HUDEP-2 (cell line): ENCODE results near the gene SAMD10.
"Not testable (repeated sequence)": the region's sequence is repeated elsewhere in the genome, so short reads cannot be mapped to it uniquely, and the experiment has no call there.

Experiments
- DNase-seq, 76 experiments: peaks; one replicate each; lab custom pipeline; 2025; ENCODE audit not compliant: unreplicated experiment in 76 of 76; lab: John Stamatoyannopoulos, UW

The SAMD10 gene

DNA sequence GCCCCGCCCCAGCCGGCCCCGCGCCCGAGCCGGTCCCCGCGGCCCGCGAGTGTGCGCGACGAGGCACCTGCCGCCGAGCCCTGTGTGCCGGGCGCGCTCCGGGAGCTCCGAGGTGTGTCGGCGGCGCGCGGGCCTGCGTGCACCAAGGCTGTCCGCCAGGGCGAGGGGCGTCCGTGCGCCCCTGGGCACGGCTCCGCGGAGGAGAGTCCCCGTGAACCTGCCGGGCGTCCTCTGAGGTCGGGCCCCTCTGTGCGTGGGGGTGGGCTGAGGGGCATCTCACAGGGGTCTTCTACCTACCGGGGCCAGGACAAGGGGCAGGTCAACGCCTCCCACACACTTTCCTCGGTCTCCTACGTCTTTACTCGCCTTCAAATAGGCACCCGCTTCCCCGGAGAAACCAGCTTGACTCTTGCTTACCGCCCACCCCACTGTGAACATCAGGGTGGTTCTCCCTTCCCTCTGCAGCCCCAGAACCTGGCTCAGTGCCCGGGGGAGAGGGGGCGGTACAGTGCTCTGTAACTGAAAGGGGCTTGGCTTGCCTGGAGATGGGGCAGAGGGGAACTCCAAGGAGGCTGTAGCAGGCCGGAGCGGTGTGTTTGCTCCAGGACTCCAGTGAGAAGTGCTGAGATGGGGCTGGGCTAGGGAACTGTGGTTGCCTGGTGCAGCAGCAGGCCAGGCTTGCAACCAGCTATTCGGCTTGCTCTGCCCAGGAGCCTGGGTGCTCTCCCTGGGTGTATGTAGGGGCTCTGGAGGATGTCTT lies at the start of gene SAMD10:
TSS of gene SAMD10 (minus strand) at position 86 of the 760 bp plus-strand sequence. CDS start 175 bp downstream, outside the sequence.
- peak in 69 of 76 experiments; percentile 14 to 82 (median 57) for DNase-seq

GRCh38 chr20:64027981-64028685 lies 48.7 kb upstream of the SAMD10 start:
- no peak for DNase-seq

- DNase-seq = no peak
Measured at GRCh38 chr20:64025826-64026412, 46.5 kb upstream of the SAMD10 start.

- DNase-seq = no peak
Measured at GRCh38 chr20:64025101-64025825, 45.8 kb upstream of the SAMD10 start.

DNA sequence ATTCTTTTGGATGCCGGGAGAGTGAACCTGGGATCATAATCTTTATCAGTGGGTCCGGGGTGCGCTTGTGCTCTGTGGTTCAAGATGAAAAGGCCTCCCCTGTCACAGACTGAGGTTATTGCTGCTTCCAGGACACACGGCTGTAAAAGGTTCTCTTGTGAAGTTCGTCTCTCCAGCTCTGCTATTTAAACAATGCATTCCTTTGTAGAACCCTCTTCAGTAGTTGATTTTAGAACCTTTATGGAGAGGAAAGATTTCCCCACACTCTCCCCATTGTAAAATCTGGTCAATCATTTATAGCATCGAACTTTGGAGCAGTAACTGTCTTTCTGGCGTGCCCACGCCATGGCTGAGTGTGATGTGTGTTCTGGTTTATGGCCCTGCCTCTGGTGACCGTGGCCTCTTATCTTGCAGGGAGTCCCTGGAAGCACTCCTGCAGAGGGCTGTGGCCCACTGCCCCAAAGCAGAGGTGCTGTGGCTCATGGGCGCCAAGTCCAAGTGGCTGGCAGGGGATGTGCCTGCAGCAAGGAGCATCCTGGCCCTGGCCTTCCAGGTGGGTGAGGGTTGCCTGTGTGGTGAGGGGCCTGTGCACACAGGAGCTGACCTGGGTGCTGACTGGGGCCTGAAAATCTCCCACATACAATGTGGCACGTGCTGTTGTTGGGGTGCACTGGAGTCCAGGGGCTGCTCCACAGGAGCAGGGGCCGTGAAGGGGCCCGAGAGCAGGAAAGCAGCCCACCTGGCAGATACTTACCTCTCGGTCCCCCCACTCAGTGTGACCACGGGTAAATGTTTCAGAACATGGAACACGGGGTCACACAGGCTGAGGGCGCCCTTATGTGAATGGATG lies 44.9 kb upstream of the SAMD10 start:
- DNase-seq = no peak

DNA sequence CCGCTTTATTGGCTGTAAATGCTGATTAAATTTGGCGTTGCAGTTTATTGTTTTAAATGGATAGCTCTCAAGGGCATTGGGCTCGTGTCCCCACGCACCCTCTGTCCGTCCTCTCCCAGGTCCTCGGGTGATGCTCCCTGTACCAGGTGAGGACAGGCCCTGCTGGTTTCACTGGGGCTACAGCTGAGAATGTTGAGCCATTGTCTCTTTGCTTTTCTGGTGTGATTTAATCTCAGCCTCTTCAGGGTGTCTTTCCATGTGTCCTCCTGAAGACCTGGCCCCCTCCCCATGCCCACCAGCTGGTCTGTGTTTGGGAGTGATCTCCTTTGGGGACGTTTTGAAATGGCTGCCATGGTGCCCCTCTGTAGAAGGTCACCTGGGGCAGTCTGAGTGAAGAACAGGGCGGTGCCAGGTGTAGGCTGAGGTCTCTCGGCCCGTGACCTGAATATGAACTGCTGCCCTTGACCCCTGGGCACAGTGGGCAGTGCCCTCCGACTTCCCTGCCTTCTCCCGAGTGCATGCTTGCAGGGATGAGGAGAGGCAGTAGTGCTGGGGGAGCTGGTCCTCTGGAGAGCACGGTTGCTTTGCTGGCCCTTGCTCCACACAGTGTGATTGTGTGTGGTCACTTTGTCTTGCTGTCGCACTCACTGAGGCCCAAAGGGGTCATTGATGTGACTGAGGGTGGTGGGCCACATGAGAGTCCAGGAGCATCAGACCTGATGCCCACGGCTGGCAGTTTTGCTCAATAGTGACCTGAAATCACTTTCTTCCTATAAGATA lies 44.1 kb upstream of the SAMD10 start:
- no peak for DNase-seq

DNA sequence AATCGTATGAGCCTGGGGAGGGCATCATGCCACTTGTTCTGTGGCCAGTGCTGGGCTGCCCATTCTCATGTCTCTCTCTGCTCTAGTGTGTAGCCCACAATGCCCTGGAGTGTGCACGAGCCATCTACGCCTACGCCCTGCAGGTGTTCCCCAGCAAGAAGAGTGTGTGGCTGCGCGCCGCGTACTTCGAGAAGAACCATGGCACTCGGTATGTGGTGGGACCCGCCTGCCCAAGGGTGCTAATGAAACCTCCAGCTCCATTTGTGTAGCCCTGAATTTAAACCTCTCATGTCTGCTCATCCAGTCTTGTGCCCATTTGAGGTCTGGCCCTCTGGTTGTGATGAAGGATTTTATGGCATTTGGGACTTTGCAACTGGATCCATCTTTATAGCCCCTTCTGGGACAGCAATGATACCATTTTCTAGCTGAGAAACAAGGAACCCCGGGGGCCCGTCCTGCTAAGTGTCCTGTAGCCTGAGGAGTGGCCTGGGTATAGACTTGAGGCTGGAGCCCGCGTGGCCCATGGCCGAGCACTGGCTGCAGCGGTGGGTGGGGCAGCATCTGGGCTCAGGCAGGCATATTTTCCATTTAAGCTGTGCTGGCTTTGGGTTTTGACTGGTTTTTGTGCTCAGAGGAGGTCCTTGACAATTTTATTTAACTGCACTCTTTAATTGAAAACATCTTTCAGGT lies 43.4 kb upstream of the SAMD10 start:
- DNase-seq = no peak

DNA sequence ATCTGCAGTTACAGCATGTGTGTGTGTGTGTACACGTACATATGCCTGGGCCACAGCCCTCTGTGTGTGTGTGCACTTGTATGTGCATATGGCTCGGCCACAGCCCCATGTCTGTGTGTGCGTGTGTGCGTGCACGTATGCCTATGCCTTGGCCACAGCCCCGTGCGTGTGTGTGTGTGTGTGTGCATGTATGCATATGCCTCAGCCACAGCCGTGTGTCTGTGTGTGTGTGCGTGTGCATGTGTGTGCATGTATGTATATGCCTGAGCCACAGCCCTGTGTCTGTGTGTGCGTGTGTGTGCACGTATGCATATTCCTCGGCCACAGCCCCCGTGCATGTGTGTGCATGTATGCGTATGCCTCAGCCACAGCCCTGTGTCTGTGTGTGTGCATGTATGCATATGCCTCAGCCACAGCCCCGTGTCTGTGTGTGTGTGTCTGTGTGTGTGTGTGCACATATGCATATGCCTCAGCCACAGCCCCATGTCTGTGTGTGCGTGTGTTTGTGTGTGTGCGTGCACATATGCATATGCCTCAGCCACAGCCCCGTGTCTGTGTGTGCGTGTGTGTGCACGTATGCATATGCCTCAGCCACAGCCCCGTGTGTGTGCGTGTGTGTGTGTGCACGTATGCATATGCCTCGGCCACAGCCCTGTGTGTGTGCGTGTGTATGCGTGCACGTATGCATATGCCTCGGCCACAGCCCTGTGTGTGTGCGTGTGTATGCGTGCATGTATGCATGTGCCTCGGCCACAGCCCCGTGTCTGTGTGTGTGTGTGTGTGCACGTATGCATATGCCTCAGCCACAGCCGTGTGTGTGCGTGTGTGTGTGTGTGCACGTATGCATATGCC lies 41.9 kb upstream of the SAMD10 start:
- no peak for DNase-seq

GRCh38 chr20:64015635-64016034 lies 36.2 kb upstream of the SAMD10 start:
- DNase-seq = no peak

GRCh38 chr20:64012385-64013154 lies 33.1 kb upstream of the SAMD10 start:
- DNase-seq = not testable (repeated sequence)

GRCh38 chr20:64011366-64011779 lies 31.9 kb upstream of the SAMD10 start:
- DNase-seq = no peak

- no peak for DNase-seq
Measured at GRCh38 chr20:64010711-64011237, 31.3 kb upstream of the SAMD10 start.

DNA sequence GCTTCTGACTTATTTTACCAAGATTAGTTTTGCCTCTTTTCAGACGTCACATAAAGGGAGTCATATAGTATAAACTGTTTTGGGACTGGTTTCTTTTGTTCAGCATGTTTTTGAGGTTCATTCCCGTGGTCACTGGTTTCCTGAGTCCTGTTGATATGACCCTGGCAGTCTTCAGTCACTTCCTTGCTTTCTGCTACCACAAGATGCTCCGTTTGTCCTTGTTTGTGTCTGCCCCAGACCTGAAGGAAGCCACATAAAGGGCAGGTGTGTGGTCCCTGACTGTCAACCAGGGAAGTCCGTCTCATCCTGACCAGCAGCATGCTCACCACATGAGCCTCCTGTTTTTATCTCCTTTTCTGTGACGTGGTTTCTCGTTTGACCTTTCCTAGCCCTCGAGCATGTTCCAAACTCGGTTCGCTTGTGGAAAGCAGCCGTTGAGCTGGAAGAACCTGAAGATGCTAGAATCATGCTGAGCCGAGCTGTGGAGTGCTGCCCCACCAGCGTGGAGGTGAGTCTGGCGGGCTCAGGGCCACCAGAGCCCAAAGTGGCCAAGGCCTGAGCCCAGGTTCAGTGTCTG lies 30.5 kb upstream of the SAMD10 start:
- DNase-seq = no peak

DNA sequence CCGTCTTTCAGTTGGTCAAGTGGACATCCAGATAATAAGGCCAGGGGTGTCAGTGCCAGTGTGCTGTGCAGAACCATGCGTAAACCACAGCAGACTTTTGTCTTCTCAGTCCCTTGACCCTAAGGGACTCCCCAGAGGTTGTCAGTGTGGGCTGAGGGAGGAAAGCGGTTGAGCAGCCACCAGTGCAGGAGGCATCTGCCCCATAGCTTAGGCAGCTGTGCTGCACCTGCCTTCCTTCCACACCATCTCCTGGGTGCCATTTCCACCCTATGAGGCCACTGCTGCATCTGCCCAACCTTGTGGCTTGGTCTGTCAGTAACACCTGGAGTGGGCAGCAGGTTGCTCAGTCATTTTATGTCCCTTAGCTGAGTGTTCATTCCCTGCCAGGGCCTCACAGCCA lies 27.5 kb upstream of the SAMD10 start:
- DNase-seq = no peak

DNA sequence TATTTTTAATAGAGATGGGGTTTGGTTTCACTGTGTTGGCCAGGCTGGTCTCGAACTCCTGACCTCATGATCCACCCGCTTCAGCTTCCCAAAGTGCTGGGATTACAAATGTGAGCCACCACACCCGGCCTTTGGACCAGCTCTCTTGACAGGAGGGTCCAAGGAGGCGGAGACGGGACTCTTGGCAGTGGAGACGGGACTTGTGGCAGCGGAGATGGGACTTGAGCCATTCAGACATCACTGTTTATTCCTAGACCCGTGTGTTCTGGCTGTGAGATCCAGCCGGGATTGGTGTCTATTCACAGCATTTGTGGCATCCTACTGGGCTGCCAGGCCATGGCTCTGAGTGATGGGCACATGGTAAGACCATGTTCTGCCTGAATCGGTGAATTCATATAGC lies 27.0 kb upstream of the SAMD10 start:
- DNase-seq = no peak

- DNase-seq = no peak
Measured at GRCh38 chr20:64005394-64005793, 26.0 kb upstream of the SAMD10 start.
